Endodermal cell (in vitro differentiated cells): Measurements from ENCODE around the gene PPP1R1B. TPM values are rescaled to one million over a fixed set of nuclear protein-coding genes. Genes with fewer than 3 reads are reported as not detected.

Experiments
- DNase-seq: peaks from one replicate; pipeline ENCODE4 v3.0.0-alpha.2; 2017
- H3K27ac ChIP-seq: 2 replicates; pipeline ENCODE4 v1.5.1; 2013; ENCODE audit warnings: mild to moderate bottlenecking, low read depth, low read length, moderate library complexity
- H3K27me3 ChIP-seq: 2 replicates; pipeline ENCODE4 v1.6.1; 2013; ENCODE audit warnings: mild to moderate bottlenecking, low read length, moderate library complexity; ENCODE audit not compliant: insufficient read depth, control insufficient read depth, poor library complexity, severe bottlenecking
- H3K36me3 ChIP-seq: 2 replicates; pipeline ENCODE4 v1.7.0; 2013; ENCODE audit warnings: mild to moderate bottlenecking, low read length, moderate library complexity; ENCODE audit not compliant: control insufficient read depth, insufficient read depth
- H3K4me1 ChIP-seq: one replicate; pipeline ENCODE4 v1.7.0; 2013; ENCODE audit warnings: low read length; ENCODE audit not compliant: control insufficient read depth, insufficient read depth
- H3K4me3 ChIP-seq: 2 replicates; pipeline ENCODE4 v1.5.1; 2013; ENCODE audit warnings: mild to moderate bottlenecking, low read length, moderate library complexity
- H3K9ac ChIP-seq: 2 replicates; pipeline ENCODE4 v1.6.1; 2013; ENCODE audit warnings: mild to moderate bottlenecking, low read length, moderate library complexity; ENCODE audit not compliant: poor library complexity, severe bottlenecking; ENCODE audit errors: extremely low read depth
- H3K9me3 ChIP-seq: 2 replicates; pipeline ENCODE4 v1.6.1; 2013; ENCODE audit warnings: mild to moderate bottlenecking, low read length, moderate library complexity; ENCODE audit not compliant: control insufficient read depth
- H3K27ac Mint-ChIP-seq: 2 replicates; pipeline ENCODE4 v1.8.0; 2020; ENCODE audit warnings: mixed read lengths
- H3K27me3 Mint-ChIP-seq: 2 replicates; pipeline ENCODE4 v1.8.0; 2021; ENCODE audit warnings: mild to moderate bottlenecking, mixed read lengths; ENCODE audit not compliant: insufficient read depth
- H3K36me3 Mint-ChIP-seq: 2 replicates; pipeline ENCODE4 v1.8.0; 2020; ENCODE audit warnings: low read depth, mixed read lengths
- H3K4me1 Mint-ChIP-seq: 2 replicates; pipeline ENCODE4 v1.8.0; 2020; ENCODE audit warnings: mixed read lengths
- H3K4me3 Mint-ChIP-seq: 2 replicates; pipeline ENCODE4 v1.8.0; 2020; ENCODE audit warnings: mild to moderate bottlenecking, moderate library complexity, mixed read lengths
- H3K9me3 Mint-ChIP-seq: 2 replicates; pipeline ENCODE4 v1.8.0; 2020; ENCODE audit warnings: mild to moderate bottlenecking, mixed read lengths
- WGBS, 2 experiments: methylation state at CpG; one replicate each; pipeline versions ENCODE4 v1.1.5 to v1.1.7; 2013; ENCODE audit warnings: missing lambda C conversion rate in 2 of 2, mixed read lengths in 1 of 2; ENCODE audit not compliant: insufficient coverage in 1 of 2, insufficient read length in 1 of 2; 5-methylcytosine and 5-hydroxymethylcytosine counted together
- total RNA-seq, 2 donors: library from RNA; stranded (reverse); fragmentation: NEBNext Ultra II Directional in 1 of 2; extraction: Animal tissue kit (Norgen Biotek cat#: 25700) in 1 of 2; gene quantifications; 2 replicates in 1 of 2; 3 replicates in 1 of 2; pipeline ENCODE4 v1.2.1, GENCODE V29; 2021
- TF ChIP-seq, protein P1 (sequence below): fragments of 200-600 bp; sonication (generic); conservative IDR thresholded peaks from 2 replicates; pipeline ENCODE4 v1.5.0; 2021; ENCODE audit warnings: antibody characterized with exemption, mild to moderate bottlenecking

PPP1R1B gene
- total RNA-seq, 2 donors from 2014 or later = 1.0 to 2.1 TPM

DNA sequence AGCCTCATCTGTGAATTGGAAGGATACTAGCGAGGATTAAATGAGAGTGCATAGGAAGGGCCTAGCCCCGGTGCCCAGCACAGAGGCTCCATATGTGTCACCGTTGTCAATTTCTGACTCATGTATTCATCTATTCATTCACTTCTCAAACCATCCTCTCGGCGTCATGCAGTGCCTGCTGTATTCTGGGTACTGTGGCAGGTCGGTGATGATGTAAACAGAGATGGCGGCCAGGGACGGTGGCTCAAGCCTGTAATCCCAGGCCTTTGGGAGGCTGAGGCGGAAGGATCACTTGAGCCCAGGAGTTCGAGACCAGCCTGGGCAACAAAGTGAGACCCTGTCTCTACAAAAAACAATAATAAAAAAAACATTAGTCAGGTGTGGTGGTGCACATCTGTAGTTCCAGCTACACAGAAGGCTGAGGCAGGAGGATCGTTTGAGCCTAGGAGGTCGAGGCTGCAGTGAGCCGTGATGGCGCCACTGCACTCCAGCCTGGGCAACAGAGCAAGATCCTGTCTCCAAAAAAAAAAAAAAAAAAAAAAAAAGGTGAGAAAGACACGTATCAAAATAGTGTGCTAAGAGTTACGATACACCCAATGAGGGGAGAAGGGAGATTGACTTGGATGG lies 4.3 kb upstream of the PPP1R1B start:
- Histone ChIP-seq H3K4me3 (no peak overlapping the region), H3K4me1 (peaks cover under 1% of the 10 kb centered on the region), H3K27ac (no peak overlapping the region), H3K27me3 (peaks cover 71% of the 10 kb centered on the region), H3K9me3 (no peaks in the 10 kb centered on the region), H3K36me3 (no peaks in the 10 kb centered on the region), H3K9ac (no peak overlapping the region)
- Mint-ChIP-seq H3K27ac (no peak overlapping the region), H3K36me3 (no peaks in the 10 kb centered on the region), H3K27me3 (peaks cover 82% of the 10 kb centered on the region), H3K9me3 (no peaks in the 10 kb centered on the region), H3K4me3 (no peak overlapping the region), H3K4me1 (peaks cover 7% of the 10 kb centered on the region)
- DNase-seq = no peak
- TF ChIP-seq, protein P1, sequence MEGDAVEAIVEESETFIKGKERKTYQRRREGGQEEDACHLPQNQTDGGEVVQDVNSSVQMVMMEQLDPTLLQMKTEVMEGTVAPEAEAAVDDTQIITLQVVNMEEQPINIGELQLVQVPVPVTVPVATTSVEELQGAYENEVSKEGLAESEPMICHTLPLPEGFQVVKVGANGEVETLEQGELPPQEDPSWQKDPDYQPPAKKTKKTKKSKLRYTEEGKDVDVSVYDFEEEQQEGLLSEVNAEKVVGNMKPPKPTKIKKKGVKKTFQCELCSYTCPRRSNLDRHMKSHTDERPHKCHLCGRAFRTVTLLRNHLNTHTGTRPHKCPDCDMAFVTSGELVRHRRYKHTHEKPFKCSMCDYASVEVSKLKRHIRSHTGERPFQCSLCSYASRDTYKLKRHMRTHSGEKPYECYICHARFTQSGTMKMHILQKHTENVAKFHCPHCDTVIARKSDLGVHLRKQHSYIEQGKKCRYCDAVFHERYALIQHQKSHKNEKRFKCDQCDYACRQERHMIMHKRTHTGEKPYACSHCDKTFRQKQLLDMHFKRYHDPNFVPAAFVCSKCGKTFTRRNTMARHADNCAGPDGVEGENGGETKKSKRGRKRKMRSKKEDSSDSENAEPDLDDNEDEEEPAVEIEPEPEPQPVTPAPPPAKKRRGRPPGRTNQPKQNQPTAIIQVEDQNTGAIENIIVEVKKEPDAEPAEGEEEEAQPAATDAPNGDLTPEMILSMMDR = no peak
- WGBS, 2 experiments = 67 to 69% methylated on average over 11 to 16 of the region's 16 CpGs

DNA sequence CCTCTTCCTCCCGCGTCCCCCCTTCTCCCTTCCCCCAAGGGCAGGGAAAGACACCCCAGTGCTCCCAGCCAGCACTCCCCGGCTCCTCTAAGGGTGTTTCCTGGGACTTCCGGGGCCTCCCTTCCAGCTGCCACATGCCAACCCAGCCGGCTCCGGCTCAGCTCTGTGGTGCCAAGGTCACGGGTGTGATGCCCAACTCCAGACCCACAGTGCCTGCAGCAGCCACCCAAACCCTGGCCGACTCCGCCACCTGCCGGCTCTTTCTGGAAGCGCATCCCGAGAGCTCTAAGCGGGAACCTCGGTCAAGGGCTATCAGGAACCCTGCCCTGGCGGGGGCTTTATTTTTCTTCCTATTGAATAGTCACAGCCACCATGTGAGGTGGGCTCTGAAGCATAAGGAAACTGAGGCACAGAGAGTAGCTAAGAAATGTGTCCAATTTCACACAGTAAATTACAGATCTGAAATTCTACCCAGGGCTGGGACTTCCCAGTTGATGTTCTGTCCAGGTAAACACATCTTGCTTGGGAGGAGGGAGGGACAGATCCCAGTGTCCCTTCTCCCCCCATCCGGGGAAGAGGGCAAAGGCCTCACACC lies 3.3 kb upstream of the PPP1R1B start:
- H3K36me3 Mint-ChIP-seq = no peaks in the 10 kb centered on the region
- Histone ChIP-seq H3K4me1 (peaks cover 7% of the 10 kb centered on the region), H3K36me3 (no peaks in the 10 kb centered on the region), H3K9me3 (no peaks in the 10 kb centered on the region), H3K27me3 (peaks cover 73% of the 10 kb centered on the region), H3K4me3 (no peak overlapping the region), H3K9ac (no peak overlapping the region), H3K27ac (no peak overlapping the region)
- peak; percentile 98 for DNase-seq
- peaks cover 11% of the 10 kb centered on the region for H3K4me1 Mint-ChIP-seq
- peaks cover 81% of the 10 kb centered on the region for H3K27me3 Mint-ChIP-seq
- no peaks in the 10 kb centered on the region for H3K9me3 Mint-ChIP-seq
- TF ChIP-seq, protein P1 = peak; percentile 92
- H3K27ac Mint-ChIP-seq = no peak overlapping the region
- WGBS, 2 experiments = 13 to 15% methylated on average over 9 to 16 of the region's 16 CpGs
- no peak overlapping the region for H3K4me3 Mint-ChIP-seq

DNA sequence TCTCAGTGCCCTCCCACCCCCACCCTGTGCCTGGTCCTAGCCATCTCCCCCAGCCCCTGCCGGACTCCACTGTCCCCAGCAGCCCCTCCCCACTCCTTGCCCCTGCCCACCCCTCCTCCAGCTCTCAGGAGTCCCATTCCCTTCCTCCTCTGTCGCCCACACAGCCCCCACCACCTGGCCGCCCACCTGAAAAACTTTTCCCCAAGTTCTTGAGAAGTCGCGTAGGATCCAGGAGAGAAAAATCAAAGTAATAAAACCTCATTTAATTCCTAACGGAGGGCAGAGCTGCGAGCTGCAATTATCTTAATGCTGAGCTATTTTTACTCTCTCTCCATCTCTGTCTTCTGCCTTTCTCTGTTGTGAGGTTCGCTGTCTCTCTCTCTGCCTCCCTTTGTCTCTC lies 2.4 kb upstream of the PPP1R1B start:
- H3K4me1 ChIP-seq = peaks cover 10% of the 10 kb centered on the region
- no peaks in the 10 kb centered on the region for H3K9me3 ChIP-seq
- WGBS, 2 experiments = 74 to 81% methylated on average over 7 to 8 of the region's 8 CpGs
- TF ChIP-seq, protein P1 = no peak
- Mint-ChIP-seq H3K36me3 (no peaks in the 10 kb centered on the region), H3K4me1 (peaks cover 15% of the 10 kb centered on the region), H3K27ac (no peak overlapping the region), H3K4me3 (no peak overlapping the region), H3K27me3 (peaks cover 76% of the 10 kb centered on the region), H3K9me3 (no peaks in the 10 kb centered on the region)
- peaks cover 65% of the 10 kb centered on the region for H3K27me3 ChIP-seq
- no peak overlapping the region for H3K9ac ChIP-seq
- H3K27ac ChIP-seq = no peak overlapping the region
- DNase-seq = no peak
- H3K36me3 ChIP-seq = no peaks in the 10 kb centered on the region
- no peak overlapping the region for H3K4me3 ChIP-seq
